Ishikawa (cell line): ENCODE results near the gene CLDN4.

ENCODE experiments used
- CEBPB ChIP-seq: IDR thresholded peaks from 2 replicates; pipeline ENCODE4 v1.6.1; 2012
- EGR1 ChIP-seq: IDR thresholded peaks from 2 replicates; pipeline ENCODE4 v1.6.1; 2012
- EP300 ChIP-seq: IDR thresholded peaks from 2 replicates; pipeline ENCODE4 v1.6.1; 2012; ENCODE audit warnings: borderline replicate concordance
- MAX ChIP-seq: IDR thresholded peaks from 2 replicates; pipeline ENCODE4 v1.6.1; 2012
- RAD21 ChIP-seq: IDR thresholded peaks from 2 replicates; pipeline ENCODE4 v1.6.1; 2012; ENCODE audit warnings: low read depth
- REST ChIP-seq: IDR thresholded peaks from 2 replicates; pipeline ENCODE4 v1.6.1; 2012; ENCODE audit warnings: low read depth, mild to moderate bottlenecking
- TAF1 ChIP-seq: IDR thresholded peaks from 2 replicates; pipeline ENCODE4 v1.6.1; 2012; ENCODE audit warnings: low read depth, mild to moderate bottlenecking
- TCF12 ChIP-seq: IDR thresholded peaks from 2 replicates; pipeline ENCODE4 v1.6.1; 2012; ENCODE audit warnings: low read depth
- TEAD4 ChIP-seq: IDR thresholded peaks from 2 replicates; pipeline ENCODE4 v1.6.1; 2012
- YY1 ChIP-seq: IDR thresholded peaks from 2 replicates; pipeline ENCODE4 v1.6.1; 2012; ENCODE audit warnings: low read depth
- ZBTB7A ChIP-seq: IDR thresholded peaks from 2 replicates; pipeline ENCODE4 v1.6.1; 2012; ENCODE audit warnings: low read depth
- TF ChIP-seq, protein P1 (sequence below): IDR thresholded peaks from 2 replicates; pipeline ENCODE4 v1.6.1; 2012

DNA sequence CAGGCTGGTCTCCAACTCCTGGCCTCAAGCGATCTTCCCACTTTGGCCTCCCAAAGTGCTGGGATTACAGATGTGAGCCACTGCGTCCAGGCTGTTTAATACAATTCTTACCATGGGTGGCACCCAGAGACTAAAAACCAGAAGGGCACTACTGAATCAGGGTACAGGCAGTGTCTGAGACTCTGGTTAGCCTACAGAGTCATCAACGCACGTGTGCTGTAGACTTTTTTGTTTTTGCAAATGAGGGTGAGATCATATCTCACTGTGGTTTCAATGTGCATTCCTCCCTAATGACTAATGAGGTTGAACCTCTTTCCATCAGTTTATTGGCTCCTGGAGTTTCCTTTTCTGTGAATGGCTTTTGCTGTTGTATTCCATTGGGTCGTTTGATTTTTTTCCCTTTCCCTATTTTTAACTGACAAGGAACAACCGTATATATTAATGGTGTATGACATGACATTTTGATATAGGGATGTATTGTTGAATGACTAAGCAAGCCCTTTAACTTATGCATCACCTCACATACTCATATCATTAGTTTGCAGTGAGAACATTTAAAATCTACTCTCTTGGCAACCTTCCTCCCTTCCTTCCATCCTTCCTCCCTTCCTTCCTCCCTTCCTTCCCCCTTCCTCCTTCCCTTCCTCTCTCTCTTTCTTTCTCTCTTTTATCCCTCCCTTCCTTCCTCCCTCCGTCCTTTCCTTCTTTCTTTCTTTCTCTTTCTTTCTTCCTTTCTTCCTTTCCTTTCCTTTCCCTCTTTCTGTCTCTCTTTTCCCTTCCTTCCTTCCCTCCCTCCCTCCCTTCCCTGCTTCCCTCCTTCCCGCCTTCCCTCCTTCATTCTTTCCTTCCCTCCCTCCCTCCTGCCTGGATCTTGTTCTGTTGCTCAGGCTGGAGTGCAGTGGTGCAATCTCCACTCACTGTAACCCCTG is 20.9 kb downstream of the CLDN4 start:
- peak; percentile 32; the same call in 1 of the 2 replicates for TF ChIP-seq RAD21
- peak; percentile 30; the same call in 1 of the 2 replicates for TF ChIP-seq CEBPB
- peak; percentile 87 for TF ChIP-seq EP300
- TF ChIP-seq TCF12, result peak; percentile 81
- TF ChIP-seq YY1, result no peak
- TF ChIP-seq REST, result no peak
- TF ChIP-seq TAF1, result no peak
- TF ChIP-seq, protein P1, sequence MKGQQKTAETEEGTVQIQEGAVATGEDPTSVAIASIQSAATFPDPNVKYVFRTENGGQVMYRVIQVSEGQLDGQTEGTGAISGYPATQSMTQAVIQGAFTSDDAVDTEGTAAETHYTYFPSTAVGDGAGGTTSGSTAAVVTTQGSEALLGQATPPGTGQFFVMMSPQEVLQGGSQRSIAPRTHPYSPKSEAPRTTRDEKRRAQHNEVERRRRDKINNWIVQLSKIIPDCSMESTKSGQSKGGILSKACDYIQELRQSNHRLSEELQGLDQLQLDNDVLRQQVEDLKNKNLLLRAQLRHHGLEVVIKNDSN, result peak; percentile 61; the same call in 1 of the 2 replicates
- no peak for TF ChIP-seq EGR1
- TF ChIP-seq ZBTB7A, result no peak
- peak; percentile 93 for TF ChIP-seq MAX
- peak; percentile 92 for TF ChIP-seq TEAD4
